Mesothelial cell of epicardium (in vitro differentiated cells): ENCODE results near the gene FGF4. TPM values are rescaled to one million over a fixed set of nuclear protein-coding genes. Genes with fewer than 3 reads are reported as not detected.

Experiments used
- DNase-seq, 2 experiments: peaks; one replicate each; pipeline ENCODE4 v3.0.0; 2021; ENCODE audit warnings: low spot score in 2 of 2; ENCODE audit not compliant: unreplicated experiment in 2 of 2
- H3K27ac Mint-ChIP-seq: 2 replicates; pipeline ENCODE4 v1.8.0; 2021; ENCODE audit warnings: mixed read lengths
- H3K27me3 Mint-ChIP-seq: 2 replicates; pipeline ENCODE4 v1.8.0; 2021; ENCODE audit warnings: low read depth, mixed read lengths
- H3K36me3 Mint-ChIP-seq: 2 replicates; pipeline ENCODE4 v1.8.0; 2021; ENCODE audit warnings: mixed read lengths
- H3K4me1 Mint-ChIP-seq: 2 replicates; pipeline ENCODE4 v1.8.0; 2021; ENCODE audit warnings: mixed read lengths
- H3K4me3 Mint-ChIP-seq: 2 replicates; pipeline ENCODE4 v1.8.0; 2021; ENCODE audit warnings: mild to moderate bottlenecking, moderate library complexity, mixed read lengths
- H3K9me3 Mint-ChIP-seq: 2 replicates; pipeline ENCODE4 v1.8.0; 2021; ENCODE audit warnings: mixed read lengths
- CTCF ChIP-seq: fragments of 200-600 bp; sonication (generic); IDR thresholded peaks from one replicate; pipeline ENCODE4 v1.5.0; 2021; ENCODE audit warnings: antibody characterized with exemption; ENCODE audit not compliant: unreplicated experiment
- total RNA-seq: library from RNA; stranded (reverse); gene quantifications from 3 replicates; pipeline ENCODE4 v1.2.1, GENCODE V29; 2021

Gene FGF4
- total RNA-seq, 1 donor from 2014 or later, result not detected

- H3K27ac Mint-ChIP-seq, result no peak overlapping the region
- no peak overlapping the region for H3K4me3 Mint-ChIP-seq
- H3K9me3 Mint-ChIP-seq, result no peaks in the 10 kb centered on the region
- H3K27me3 Mint-ChIP-seq, result peaks cover 18% of the 10 kb centered on the region
- no peak for DNase-seq
- H3K4me1 Mint-ChIP-seq, result peaks cover 3% of the 10 kb centered on the region
- TF ChIP-seq CTCF, result no peak
- H3K36me3 Mint-ChIP-seq, result no peaks in the 10 kb centered on the region
Measured at GRCh38 chr11:69803604-69804218, 28.6 kb upstream of the FGF4 start.

DNA sequence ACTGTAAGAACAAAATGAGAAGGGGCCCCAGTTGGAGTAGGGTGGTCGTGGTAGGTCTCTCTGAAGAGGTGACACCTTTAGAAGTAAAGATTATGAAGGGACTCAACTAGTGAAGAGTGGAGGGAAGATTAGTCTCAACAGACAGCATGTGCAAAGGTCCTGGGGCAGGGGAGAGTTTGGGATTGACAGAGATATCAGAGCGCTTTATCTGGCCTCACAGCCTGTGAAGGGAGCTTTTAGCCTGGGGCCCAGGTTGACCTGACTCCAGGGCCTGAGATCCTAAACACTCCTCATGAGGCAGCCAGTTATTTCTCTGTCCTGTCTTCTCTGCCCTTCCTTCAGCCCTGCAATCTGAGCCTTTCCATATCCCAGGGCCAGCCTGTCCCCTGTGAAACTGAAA lies 27.9 kb upstream of the FGF4 start:
- Mint-ChIP-seq H3K4me1 (no peaks in the 10 kb centered on the region), H3K27me3 (peaks cover 16% of the 10 kb centered on the region), H3K9me3 (no peaks in the 10 kb centered on the region), H3K27ac (no peak overlapping the region), H3K36me3 (no peaks in the 10 kb centered on the region), H3K4me3 (no peak overlapping the region)
- TF ChIP-seq CTCF, result no peak
- DNase-seq, result no peak

- Mint-ChIP-seq H3K4me1 (no peaks in the 10 kb centered on the region), H3K9me3 (no peaks in the 10 kb centered on the region), H3K27ac (no peak overlapping the region), H3K36me3 (no peaks in the 10 kb centered on the region), H3K27me3 (peaks cover 15% of the 10 kb centered on the region), H3K4me3 (no peak overlapping the region)
- TF ChIP-seq CTCF, result no peak
- no peak for DNase-seq
Measured at GRCh38 chr11:69802590-69802989, 27.4 kb upstream of the FGF4 start.

- DNase-seq, result peak in 1 of 2 experiments; percentile 79
- H3K27ac Mint-ChIP-seq, result no peak overlapping the region
Measured at GRCh38 chr11:69801513-69802335, 26.6 kb upstream of the FGF4 start.

DNA sequence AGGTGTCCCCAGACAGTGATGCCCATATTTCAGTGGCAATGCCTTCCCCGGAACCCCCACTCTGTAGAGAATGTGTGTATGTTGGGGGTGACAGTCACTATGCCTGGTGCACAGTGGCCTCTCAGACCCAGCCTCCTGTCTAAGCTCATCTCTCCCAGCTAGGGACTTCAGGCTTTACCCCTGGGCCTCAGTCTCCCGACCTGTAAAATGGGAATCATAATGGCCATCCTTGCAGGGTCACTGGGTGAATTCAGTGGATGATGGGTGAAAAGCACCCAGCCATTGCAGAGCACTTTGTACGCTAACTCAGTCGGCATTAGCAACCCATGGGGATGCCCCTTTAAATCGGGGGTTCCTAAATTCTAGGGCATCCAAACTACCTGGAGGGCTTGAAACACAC lies 25.1 kb upstream of the FGF4 start:
- DNase-seq, result no peak
- H3K27me3 Mint-ChIP-seq, result peaks cover 6% of the 10 kb centered on the region

More at GRCh38 chr11:69801513-69802335, 26.6 kb upstream of the FGF4 start:
- no peak overlapping the region for H3K4me3 Mint-ChIP-seq
- peak; percentile 83 for TF ChIP-seq CTCF
- H3K4me1 Mint-ChIP-seq, result no peaks in the 10 kb centered on the region
- no peaks in the 10 kb centered on the region for H3K36me3 Mint-ChIP-seq
- H3K9me3 Mint-ChIP-seq, result no peaks in the 10 kb centered on the region
- peaks cover 14% of the 10 kb centered on the region for H3K27me3 Mint-ChIP-seq

More for the DNA sequence above, 25.1 kb upstream of the FGF4 start:
- Mint-ChIP-seq H3K36me3 (no peaks in the 10 kb centered on the region), H3K27ac (no peak overlapping the region), H3K4me3 (no peak overlapping the region), H3K4me1 (no peaks in the 10 kb centered on the region), H3K9me3 (no peaks in the 10 kb centered on the region)
- no peak for TF ChIP-seq CTCF
